A549 treated with AZD9567 at 1 μM for 4 hours (cell line): ENCODE results near the gene RND3. TPM values are rescaled to one million over a fixed set of nuclear protein-coding genes. Genes with fewer than 3 reads are reported as not detected.

Source experiments
- total RNA-seq: library from RNA; stranded (reverse); fragments of 200-300 nt; extraction: Qiagen RNA extraction; gene quantifications from 5 replicates; pipeline ENCODE4 v1.2.3, GENCODE V29; 2022; ENCODE audit not compliant: insufficient read depth

Gene RND3
- total RNA-seq: 40.9 to 65.1 TPM (median 47.7 TPM) in 5 replicates

GRCh38 chr2:150487537-150488429, at the start of gene RND3:
Gene RND3 (minus strand): TSS chr2:150487667. CDS start chr2:150487417, 250 bp downstream.

